Measurements from ENCODE around the gene SCN3B. TPM values are rescaled to one million over a fixed set of nuclear protein-coding genes. Genes with fewer than 3 reads are reported as not detected.

The SCN3B gene
- total RNA-seq, 1 experiment from 2014 or later = not detected

- in situ Hi-C loops (cut with HindIII; ENCODE audit: low sequenced_read_pairs) = no loop called here
- peak; percentile 78 for DNase-seq (ENCODE audit: low spot score)
These were observed 72.6 kb downstream of the SCN3B start for GRCh38 chr11:123581651-123582399.

GRCh38 chr11:123580557-123581275 lies 73.7 kb downstream of the SCN3B start:
- in situ Hi-C loops (cut with HindIII; ENCODE audit: low sequenced_read_pairs) = no loop called here
- peak; percentile 88 for DNase-seq (ENCODE audit: low spot score)

GRCh38 chr11:123580137-123580536 lies 74.3 kb downstream of the SCN3B start:
- peak; percentile 42 for DNase-seq (ENCODE audit: low spot score)
- in situ Hi-C loops (cut with HindIII; ENCODE audit: low sequenced_read_pairs) = no loop called here

DNA sequence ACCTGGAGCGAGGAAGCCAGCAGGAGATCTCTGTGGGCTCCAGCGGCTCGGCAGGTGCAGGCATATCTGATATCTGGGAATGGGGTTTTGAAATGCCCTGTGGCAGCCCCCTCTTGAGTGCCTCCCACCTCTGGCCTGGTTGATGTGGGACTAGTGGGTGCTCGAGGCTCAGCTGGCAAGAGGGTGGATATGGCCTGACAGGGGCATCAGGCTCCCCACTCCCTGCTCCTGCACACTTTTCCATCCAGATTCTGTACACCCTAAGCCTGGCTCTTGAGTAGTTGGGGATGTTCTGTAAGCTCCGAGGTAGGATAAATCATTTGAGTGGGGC lies 75.0 kb downstream of the SCN3B start:
- in situ Hi-C loops (cut with HindIII; ENCODE audit: low sequenced_read_pairs) = no loop called here
- no peak for DNase-seq (ENCODE audit: low spot score)

Other genes starting within 250 kb of the SCN3B start
- gene GRAMD1B, start 224.4 kb downstream of the SCN3B start, total RNA-seq (2014; rRNA removed; shearing (Covaris generic)) = 31.0 and 33.3 TPM in 2 replicates
- gene ZNF202, start 87.0 kb upstream of the SCN3B start, total RNA-seq (2014; rRNA removed; shearing (Covaris generic)) = 8.9 and 27.4 TPM in 2 replicates
- not detected in 2 replicates for gene OR6X1, start 99.9 kb upstream of the SCN3B start, total RNA-seq (2014; rRNA removed; shearing (Covaris generic))
- not detected in 2 replicates for gene OR6M1, start 151.7 kb upstream of the SCN3B start, total RNA-seq (2014; rRNA removed; shearing (Covaris generic))
- not detected in 2 replicates for gene TMEM225, start 231.0 kb upstream of the SCN3B start, total RNA-seq (2014; rRNA removed; shearing (Covaris generic))
- not detected in 2 replicates for gene OR8D4, start 247.5 kb upstream of the SCN3B start, total RNA-seq (2014; rRNA removed; shearing (Covaris generic))